NCI-H187 (cell line): ENCODE results near the gene MYADML2.

ENCODE experiments used
- DNase-seq, 2 experiments: peaks; one replicate each; lab custom pipeline; 2025; lab: John Stamatoyannopoulos, UW

Gene MYADML2

GRCh38 chr17:81978524-81979298 lies 31.7 kb upstream of the MYADML2 start:
- DNase-seq = no peak

- DNase-seq = peak; percentile 80 to 81
Measured at GRCh38 chr17:81977211-81977808, 30.3 kb upstream of the MYADML2 start, which contains the start of gene ASPSCR1. Gene ASPSCR1 (plus strand): TSS chr17:81977629. CDS start chr17:81977647, 18 bp downstream.

GRCh38 chr17:81976332-81977210 lies 29.5 kb upstream of the MYADML2 start:
- peak; percentile 20 to 48 for DNase-seq

- no peak for DNase-seq
Measured at GRCh38 chr17:81973432-81973831, 26.4 kb upstream of the MYADML2 start.

GRCh38 chr17:81968850-81969812 lies 22.1 kb upstream of the MYADML2 start:
- no peak for DNase-seq

- DNase-seq = no peak
Measured at GRCh38 chr17:81968396-81968745, 21.3 kb upstream of the MYADML2 start.

- peak in 1 of 2 experiments; percentile 31 for DNase-seq
Measured at GRCh38 chr17:81967533-81968395, 20.7 kb upstream of the MYADML2 start.

- no peak for DNase-seq
Measured at GRCh38 chr17:81967244-81967532, 20.2 kb upstream of the MYADML2 start.

- DNase-seq = no peak
Measured at GRCh38 chr17:81966343-81967243, 19.6 kb upstream of the MYADML2 start.

- no peak for DNase-seq
Measured at GRCh38 chr17:81964081-81964849, 17.2 kb upstream of the MYADML2 start.

GRCh38 chr17:81962499-81963441 lies 15.7 kb upstream of the MYADML2 start:
- DNase-seq = no peak

- no peak for DNase-seq
Measured at GRCh38 chr17:81961521-81962498, 14.8 kb upstream of the MYADML2 start.

- no peak for DNase-seq
Measured at GRCh38 chr17:81961087-81961511, 14.1 kb upstream of the MYADML2 start, which contains the start of gene NOTUM. Gene NOTUM (minus strand): TSS chr17:81961187. CDS start chr17:81960909, 278 bp downstream.

- DNase-seq = no peak
Measured at GRCh38 chr17:81960130-81960958, 13.3 kb upstream of the MYADML2 start.

GRCh38 chr17:81959362-81960129 lies 12.5 kb upstream of the MYADML2 start:
- DNase-seq = no peak
